GM21367 (cell line): ENCODE results near the gene XCL1.
"Not testable (repeated sequence)": the region's sequence is repeated elsewhere in the genome, so short reads cannot be mapped to it uniquely, and the experiment has no call there.

Source experiments
- ATAC-seq: cut with Tn5 transposase; IDR thresholded peaks from one replicate; pipeline ENCODE4 v1.9.1; 2021; ENCODE audit not compliant: unreplicated experiment

Gene XCL1, protein sequence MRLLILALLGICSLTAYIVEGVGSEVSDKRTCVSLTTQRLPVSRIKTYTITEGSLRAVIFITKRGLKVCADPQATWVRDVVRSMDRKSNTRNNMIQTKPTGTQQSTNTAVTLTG

DNA sequence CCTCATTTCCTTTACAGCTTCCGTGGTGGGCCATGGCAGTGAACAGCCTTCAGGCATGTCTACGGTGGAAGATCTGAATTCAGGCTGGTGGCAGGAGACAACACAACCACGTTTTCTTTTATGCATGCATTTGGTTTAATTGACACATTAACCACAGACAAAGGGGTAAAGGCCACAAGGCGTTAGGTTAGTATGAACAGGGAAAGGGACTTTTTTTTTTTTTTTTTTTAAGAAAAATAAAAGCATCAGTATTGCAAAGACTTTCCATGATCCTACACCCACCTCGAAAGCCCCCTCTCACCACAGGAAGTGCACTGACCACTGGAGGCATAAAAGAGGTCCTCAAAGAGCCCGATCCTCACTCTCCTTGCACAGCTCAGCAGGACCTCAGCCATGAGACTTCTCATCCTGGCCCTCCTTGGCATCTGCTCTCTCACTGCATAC, at the start of gene XCL1:
XCL1 (plus strand) TSS at position 361 of the 444 bp plus-strand sequence; CDS start at position 394, 33 bp downstream.
- ATAC-seq = not testable (repeated sequence)

DNA sequence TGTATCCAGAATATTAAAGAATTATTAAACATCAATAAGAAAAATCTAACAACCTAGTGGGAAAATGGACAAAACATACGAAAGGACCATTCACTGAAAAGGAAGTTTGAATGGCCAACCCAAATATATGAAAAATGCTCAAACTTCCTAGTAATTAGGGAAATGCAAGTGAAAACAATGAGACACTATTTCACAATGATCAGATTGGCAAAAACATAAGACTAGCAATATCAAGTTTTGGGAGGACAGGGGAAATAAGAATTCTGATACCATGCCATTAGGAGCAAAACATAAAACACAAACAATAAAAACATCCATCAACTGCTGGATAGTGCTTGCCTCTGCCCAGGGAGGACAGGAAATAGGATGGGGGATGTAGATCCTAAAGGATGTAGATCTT, 46.9 kb upstream of the XCL1 start:
- ATAC-seq = no peak

DNA sequence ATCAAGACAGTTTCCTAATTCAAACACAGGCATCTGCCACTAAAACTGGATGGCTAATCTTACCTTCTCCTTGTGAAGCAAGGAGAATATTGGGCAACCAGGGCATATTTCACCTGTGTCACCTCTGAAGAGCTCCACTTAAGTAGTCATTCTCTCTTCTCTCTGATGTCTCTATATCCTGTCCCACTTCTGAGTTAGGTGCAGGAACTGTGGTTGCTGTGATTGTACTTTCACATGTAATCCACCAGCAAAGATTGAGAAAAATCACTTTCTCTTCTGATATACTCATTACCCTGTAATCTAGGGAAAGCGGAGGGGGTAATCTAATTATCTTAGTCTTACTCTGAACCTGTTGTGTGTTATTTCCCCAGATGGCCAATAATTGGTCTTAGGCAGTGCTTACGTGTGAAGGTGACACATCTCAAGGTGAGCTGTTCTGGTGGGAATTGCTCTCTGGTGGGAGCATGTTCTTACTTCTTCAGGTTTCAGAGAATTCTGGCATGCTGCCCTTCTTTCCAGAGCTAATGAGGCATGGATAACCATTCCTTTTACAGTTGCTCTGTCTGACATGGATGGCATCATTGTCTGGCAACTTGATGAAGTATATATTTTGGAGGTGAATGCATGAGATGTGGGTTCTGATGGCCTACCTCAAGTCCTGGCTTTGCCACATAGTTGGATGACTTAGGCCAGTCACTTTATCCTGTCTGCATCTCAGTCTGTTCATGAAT, 44.6 kb upstream of the XCL1 start:
- no peak for ATAC-seq

DNA sequence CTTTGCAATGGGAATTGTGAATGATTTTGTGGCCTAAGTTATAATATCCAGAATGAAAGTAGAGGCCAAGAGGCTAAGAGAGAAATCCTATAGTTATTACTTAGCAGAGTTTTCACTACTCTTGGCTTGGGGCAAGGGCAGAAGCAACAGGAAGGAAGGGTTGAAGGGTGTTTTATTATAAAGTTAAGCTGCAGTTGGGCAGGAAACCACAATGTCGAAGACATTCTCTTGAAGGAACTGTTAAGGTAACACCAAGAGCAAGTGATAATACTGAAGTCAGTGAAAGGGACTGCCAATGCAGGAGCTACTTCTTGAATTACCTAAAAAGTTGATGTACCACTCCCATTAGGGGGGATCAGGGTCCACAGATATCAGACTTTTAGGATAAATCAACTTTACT, 40.9 kb upstream of the XCL1 start:
- no peak for ATAC-seq

DNA sequence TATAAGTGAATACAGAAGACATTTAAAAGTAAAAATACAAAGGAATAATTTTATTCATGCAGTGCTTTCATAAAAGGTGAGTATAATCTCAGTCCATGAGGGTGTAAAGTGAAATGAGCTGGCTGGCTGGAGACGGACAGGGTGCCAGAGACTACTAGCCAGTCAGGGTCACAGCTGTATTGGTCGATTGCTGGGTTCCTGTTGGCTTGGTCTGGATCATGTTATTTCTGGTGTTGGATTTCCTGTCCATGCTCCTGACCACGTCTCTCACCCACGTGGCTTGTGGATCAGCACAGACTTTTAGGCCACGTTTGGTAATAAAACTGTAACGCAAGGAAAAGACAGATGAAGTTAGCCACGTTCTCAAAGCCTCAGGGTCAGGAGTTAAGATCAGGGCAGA, 35.6 kb upstream of the XCL1 start:
- not testable (repeated sequence) for ATAC-seq

DNA sequence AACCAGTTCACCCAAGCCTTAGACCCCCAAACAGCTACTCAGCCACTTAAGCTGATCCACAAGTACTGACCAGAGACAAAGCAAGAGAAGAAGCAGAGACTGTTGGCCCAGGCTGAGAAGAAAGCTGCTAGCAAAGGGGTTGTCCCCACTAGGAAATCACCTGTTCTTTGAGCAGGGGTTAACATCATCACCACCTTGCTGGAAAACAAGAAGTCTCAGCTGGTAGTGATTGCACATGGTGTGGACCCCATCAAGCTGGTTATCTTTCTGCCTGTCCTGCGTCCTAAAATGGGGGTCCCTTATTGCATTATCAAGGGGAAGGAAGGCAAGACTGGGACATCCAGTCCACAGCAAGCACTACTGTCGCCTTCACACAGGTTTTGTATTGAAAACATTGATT, 33.4 kb upstream of the XCL1 start:
- not testable (repeated sequence) for ATAC-seq

DNA sequence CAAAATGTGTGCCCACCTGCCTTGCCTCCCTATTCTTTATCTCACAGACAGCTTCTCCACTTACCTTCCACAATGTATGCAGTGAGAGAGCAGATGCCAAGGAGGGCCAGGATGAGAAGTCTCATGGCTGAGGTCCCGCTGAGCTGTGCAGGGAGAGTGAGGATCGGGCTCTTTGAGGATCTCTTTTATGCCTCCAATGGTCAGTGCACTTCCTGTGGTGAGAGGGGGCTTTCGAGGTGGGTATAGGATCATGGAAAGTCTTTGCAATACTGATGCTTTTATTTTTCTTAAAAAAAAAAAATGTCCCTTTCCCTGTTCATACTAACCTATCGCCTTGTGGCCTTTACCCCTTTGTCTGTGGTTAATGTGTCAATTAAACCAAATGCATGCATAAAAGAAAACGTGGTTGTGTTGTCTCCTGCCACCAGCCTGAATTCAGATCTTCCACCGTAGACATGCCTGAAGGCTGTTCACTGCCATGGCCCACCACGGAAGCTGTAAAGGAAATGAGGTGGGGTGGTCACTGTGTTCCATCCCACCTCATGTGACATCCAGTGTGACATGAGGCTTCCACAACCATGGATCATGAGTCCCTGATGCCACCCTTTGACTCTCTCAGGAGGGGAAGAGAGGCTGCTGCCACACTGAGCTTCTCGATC, 32.4 kb upstream of the XCL1 start, which contains the start of gene XCL2:
XCL2 (minus strand) TSS at position 158 of the 659 bp plus-strand sequence; CDS start at position 125, 33 bp downstream.
- not testable (repeated sequence) for ATAC-seq

DNA sequence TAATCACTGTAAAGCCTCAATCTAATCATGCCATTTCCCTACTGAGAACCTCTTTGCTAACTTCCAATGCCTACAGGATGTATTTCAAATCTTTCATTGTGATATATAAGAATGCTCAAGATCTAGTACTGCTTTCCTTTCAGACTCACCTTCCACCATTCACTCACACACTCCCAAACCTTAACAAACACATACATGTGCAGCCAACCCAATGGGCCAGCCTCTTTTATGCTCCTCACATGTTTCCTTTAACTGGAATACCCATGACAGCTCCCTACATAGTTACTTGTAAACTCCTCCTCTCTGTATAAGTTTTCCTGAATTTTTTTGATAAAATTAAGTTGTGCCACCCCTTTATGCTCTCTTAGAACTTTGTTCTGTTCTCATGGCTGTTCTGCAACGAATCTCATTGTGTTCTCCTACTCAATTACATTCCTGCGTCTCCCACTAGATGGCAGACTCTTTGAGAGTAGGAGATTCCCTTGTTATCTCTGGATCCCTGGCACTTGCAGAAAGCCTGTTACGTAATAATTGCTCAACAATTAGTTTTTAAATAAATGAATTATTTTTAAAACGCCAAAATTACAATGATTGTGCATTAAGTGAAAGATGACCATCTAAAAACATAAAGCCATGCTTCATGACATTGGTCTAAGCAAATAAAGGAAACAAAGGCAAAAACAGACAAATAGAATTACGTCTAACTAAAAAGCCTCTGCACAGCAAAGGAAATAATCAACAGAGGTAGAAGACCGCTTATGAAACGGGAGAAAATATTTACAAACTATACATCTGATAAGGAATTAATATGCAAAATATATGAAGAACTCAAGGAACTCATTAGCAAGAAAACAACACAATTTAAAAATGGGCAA, 30.5 kb upstream of the XCL1 start:
- ATAC-seq = not testable (repeated sequence)

DNA sequence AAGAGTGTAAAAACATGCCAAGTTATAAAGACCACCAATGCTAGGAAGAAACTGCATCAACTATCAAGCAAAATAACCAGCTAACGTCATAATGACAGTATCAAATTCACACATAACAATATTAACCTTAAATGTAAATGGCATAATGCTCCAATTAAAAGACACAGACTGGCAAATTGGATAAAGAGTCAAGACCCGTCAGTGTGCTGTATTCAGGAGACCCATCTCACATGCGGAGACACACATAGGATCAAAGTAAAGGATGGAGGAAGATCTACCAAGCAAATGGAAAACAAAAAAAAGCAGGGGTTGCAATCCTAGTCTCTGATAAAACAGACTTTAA, 29.9 kb upstream of the XCL1 start:
- ATAC-seq = not testable (repeated sequence)

DNA sequence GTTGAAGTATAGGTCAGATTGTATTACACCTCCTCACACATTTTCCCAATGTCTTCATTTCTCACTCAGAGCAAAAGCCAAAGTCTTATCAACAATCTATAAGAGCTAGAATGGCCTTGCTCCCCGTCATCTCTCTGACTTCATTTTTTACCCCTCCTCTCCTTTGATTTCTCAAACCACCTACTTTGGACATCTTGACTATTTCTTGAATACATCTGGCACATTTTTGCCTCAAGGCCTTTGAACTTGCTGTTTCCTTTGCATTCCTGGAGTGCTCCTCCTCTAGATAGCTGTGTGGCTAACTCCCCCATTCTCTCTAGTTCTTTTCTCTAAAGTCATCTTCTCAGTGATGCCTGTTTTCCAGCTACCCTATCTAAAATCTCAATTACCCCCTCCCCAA, 25.4 kb upstream of the XCL1 start:
- no peak for ATAC-seq

DNA sequence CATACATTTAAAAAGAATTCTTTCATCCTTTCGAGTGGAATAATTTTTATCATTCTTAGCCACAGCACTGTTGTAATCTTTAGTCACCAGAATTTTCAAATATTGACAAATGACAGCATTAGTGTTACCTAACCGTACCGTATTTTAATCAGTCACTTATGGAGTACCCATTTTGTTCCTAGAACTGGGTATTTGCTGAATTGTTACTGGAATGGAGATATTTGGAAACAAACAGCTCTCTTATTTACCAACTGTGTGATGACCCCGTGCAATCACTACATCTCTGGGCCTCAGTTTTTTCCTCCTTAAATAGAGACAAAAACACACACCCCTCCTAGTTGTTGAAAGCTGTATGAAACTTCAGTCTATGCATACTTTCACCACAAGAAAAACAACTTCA, 24.7 kb upstream of the XCL1 start:
- no peak for ATAC-seq

DNA sequence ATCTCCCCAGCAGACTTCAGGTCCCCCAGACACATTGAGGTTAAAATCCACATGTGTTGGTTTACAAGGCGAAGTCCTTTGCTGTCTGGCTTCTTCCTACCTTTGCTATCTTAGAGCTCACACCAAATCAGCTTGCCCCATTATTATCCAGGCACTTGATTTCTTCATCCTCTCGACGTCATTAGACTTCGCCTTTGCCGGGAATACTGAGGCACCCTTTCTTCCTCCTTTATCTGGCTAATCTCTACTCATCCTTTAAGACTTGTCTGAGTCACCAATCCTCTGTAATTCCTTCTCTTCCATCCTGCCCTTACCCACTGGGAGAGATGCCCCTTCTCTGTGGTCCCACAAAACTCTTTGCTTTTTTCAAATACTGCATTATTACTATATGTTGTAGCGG, 23.4 kb upstream of the XCL1 start:
- ATAC-seq = no peak

DNA sequence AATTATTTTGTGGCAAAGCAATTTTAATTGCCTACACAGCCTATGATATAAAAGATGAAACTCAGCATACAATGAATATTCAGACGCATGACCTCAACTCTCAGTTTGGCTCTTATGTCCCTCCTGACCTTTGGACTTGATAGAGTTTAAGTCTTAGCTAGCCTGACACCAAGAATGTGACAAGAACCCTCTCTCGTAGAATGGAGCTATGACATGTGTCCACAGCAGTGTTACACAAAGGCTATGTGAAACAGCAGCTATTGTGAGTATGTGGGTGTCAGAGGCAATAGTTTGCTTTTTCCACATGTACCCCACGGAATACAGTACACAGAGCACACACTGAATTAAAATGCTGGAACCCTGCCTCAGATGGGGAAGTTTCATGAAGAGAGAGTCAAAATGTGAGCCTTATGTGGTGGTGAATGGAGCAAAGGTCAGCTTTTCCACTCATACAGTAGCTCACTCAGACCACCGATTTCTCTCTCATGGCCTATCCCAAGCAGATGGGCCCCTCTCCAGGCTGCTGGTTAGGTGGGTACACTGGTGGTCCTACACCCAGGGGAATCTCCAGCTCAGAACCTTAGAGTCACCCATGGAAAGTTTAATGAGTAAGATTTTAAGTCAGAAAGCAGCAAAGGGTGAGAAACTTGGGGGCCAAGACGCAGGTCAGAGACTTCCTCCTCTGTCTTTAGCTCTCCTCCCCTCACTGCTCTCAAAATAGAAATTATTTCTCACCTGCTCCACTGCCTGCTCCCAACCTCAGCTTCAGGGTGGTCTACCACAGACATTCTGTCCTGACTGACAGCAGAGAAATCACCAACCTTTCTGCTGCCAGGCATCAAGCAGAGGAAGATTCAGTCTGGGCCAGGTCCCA, 22.5 kb upstream of the XCL1 start:
- ATAC-seq = no peak

DNA sequence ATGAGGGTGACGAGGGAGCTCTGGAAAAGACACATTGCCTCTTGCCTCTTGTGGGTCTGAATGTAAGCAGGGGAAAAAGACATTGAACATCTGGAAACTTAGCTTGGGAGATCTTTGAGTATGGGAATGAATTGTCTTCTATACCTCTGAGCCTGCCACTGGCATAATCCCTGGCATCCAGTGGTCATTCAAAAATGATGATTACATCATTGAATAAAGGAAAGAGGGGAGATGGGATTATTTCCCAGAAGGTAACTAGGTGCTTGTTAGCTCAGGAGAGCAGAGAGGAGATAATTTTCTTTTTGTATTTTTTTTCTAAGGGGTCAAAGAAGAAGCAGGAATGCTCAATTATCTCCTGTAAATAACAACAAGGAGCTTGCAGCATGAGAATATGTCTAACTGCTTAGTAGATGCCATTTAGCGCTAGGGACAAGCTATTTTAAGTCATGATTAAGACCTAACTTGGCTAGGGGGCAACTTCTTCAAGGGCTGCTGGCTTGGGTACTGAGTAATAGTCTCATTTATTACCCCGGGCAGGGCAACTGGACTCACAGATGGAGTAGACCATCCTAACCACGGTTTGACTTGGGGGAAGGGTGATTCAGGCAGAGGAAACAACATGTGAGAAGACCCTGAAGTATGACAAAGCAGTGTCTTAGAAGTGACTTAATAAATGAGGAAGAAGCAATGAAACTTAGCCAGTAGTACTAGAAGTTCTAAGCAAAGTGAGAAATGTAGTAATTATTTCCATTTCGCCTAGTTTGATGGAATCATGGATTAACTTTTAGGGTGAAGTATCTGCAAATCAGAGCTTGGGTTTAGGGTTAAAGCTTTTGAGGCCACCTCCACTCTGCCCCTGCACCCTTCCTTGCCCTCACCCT, 21.6 kb upstream of the XCL1 start:
- no peak for ATAC-seq

DNA sequence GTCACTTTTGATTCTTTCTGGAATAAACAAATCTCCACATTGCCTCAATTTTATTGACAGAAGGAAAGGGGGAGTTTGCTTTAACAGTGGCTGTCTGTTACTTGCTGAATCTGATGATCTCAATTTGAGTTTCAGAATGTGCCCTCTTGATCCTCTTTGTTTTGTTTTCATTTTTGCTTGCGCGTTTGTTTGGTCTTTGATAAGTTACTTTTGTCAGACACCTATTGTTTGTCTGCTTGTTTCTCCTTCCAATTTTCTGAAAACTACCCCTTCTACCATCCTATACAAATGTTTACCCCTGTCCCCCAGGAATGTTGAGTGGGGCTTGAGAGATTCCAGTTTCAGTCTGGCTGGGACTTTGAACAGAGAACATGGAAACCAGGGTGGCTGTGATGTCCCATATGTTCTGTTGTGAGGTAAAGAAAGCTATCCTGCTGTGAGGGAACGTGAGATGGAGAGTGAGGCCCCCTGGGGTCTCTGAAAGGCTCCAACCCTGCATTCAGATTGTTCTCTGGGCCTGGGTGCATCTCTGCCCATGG, 20.8 kb upstream of the XCL1 start:
- ATAC-seq = no peak

DNA sequence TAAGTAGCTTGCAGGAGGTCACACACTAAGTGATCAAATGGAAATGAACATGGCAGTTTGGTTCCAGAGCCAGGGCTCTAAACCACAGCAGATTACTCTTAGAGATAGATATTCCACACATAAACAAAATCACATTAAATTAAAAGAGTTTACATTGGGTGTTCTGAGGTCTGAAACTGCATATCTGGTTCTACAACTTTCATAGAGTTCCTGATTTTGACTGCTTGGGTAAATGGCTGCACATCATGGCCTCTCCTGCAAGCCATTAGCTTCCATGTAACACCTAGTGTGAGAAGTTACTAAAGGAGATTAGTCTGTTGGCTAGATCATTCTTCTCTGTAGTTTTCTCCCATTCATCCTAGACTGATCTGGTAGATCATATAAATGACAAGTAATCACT, 19.8 kb upstream of the XCL1 start:
- ATAC-seq = no peak

DNA sequence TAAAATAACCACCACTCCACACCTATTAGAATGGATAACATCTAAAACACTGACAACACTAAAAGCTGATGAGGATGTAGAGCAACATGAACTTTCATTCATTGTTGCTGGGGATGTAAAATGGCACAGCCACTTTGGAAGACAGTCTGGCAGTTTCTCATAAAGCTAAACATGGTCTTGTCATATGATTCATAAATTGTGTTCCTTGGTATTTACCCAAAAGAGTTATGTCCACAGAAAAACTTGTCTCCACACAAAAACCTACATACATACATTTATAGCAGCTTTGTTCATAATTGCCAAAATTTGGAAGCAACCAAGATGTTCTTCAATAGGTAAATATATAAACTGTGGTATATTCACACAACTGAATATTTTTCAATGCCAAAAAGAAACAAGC, 16.0 kb upstream of the XCL1 start:
- no peak for ATAC-seq

DNA sequence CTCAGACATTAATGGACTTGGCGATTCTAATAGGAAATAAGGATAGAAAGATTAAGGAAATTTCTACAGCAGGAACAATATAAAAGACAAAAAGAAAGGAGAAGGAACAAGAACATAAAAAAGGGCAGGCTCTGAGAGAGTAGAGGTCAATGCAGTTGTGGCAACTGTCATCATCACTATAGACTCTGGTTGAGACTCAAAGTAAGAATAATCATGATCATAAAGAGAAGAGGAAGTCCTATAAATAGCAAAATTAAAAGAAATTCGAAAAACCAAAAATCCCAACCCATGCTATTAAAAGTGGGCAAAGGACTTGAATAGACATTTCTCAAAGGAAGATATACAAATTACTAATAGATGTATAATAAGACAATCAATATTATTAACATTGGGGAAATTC, 14.4 kb upstream of the XCL1 start:
- no peak for ATAC-seq

DNA sequence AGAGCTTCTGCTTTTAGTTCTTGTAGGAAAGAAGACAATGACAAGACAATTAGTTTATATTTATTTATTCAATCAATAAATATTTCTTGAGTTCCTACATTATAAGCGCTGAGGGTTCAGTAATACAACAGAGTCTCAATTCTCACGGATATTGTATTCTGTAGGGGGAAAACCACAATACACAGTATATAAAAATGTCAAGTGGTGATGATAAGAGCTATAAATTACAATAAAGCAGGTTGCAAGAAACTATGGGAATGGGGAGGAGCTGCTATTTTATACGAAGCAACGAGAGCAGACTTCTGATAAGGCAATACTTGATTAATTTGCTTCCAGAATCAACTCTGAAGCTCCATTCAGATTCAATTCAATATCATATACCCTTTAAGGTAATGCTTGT, 10.6 kb upstream of the XCL1 start:
- no peak for ATAC-seq
